NCI-H2081 (cell line): ENCODE results near the gene ITGB2.
"Not testable (repeated sequence)": the region's sequence is repeated elsewhere in the genome, so short reads cannot be mapped to it uniquely, and the experiment has no call there.

Source experiments
- DNase-seq, 2 experiments: peaks; one replicate each; lab custom pipeline; 2025; lab: John Stamatoyannopoulos, UW

Gene ITGB2

GRCh38 chr21:44884097-44884496, 36.6 kb downstream of the ITGB2 start:
- no peak for DNase-seq

GRCh38 chr21:44883250-44883649, 37.4 kb downstream of the ITGB2 start:
- DNase-seq = no peak

- DNase-seq = no peak
These were observed 39.4 kb downstream of the ITGB2 start for GRCh38 chr21:44881198-44881872.

GRCh38 chr21:44880405-44881197, 40.1 kb downstream of the ITGB2 start:
- DNase-seq = no peak

- not testable (repeated sequence) for DNase-seq
These were observed 41.5 kb downstream of the ITGB2 start for GRCh38 chr21:44879238-44879637.

- DNase-seq = no peak
These were observed 42.4 kb downstream of the ITGB2 start for GRCh38 chr21:44878053-44878982.

GRCh38 chr21:44876849-44877575, 43.7 kb downstream of the ITGB2 start:
- DNase-seq = no peak

- DNase-seq = no peak
These were observed 45.4 kb downstream of the ITGB2 start for GRCh38 chr21:44875316-44875700.

GRCh38 chr21:44874497-44875315, 46.0 kb downstream of the ITGB2 start:
- DNase-seq = no peak

- DNase-seq = no peak
These were observed 46.5 kb downstream of the ITGB2 start for GRCh38 chr21:44874240-44874496.

GRCh38 chr21:44873356-44874239, 47.1 kb downstream of the ITGB2 start, which contains the start of gene PTTG1IP:
Gene PTTG1IP (minus strand): TSS chr21:44873690. CDS start chr21:44873616, 74 bp downstream.
- DNase-seq = peak; percentile 91 to 95

GRCh38 chr21:44872649-44873355, 47.9 kb downstream of the ITGB2 start:
- no peak for DNase-seq

GRCh38 chr21:44872323-44872648, 48.4 kb downstream of the ITGB2 start:
- no peak for DNase-seq

GRCh38 chr21:44871576-44872269, 49.0 kb downstream of the ITGB2 start:
- no peak for DNase-seq

GRCh38 chr21:44870748-44871495, 49.8 kb downstream of the ITGB2 start:
- no peak for DNase-seq

GRCh38 chr21:44869781-44870747, 50.6 kb downstream of the ITGB2 start:
- DNase-seq = no peak

- no peak for DNase-seq
These were observed 52.0 kb downstream of the ITGB2 start for GRCh38 chr21:44868707-44869106.
